GM19467 (cell line): ENCODE measurements around the gene SLC35D1.
"Not testable (repeated sequence)": the region's sequence is repeated elsewhere in the genome, so short reads cannot be mapped to it uniquely, and the experiment has no call there.

Experiments
- ATAC-seq: cut with Tn5 transposase; IDR thresholded peaks from one replicate; pipeline ENCODE4 v1.9.1; 2021; ENCODE audit warnings: mild to moderate bottlenecking, moderate library complexity; ENCODE audit not compliant: unreplicated experiment

The SLC35D1 gene

DNA sequence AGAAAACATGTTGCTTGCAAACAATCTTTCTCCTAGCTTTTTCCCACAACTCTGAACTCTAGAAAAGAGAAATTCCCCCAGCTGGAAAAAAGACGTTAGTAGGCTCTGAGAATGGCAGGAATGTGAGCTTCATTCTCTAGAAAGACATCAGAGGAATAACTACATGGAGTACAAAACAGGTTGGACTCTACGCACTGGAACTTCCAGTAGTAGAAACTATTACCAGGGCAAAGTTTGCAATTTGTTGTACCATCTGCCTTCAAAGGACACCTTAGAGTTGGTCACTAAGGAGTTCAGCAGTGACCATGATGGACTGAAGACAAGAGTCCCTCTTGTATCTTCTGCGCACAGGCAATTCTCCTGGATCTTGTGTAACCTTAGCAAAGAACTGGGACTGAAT lies 60.9 kb downstream of the SLC35D1 start:
- no peak for ATAC-seq

DNA sequence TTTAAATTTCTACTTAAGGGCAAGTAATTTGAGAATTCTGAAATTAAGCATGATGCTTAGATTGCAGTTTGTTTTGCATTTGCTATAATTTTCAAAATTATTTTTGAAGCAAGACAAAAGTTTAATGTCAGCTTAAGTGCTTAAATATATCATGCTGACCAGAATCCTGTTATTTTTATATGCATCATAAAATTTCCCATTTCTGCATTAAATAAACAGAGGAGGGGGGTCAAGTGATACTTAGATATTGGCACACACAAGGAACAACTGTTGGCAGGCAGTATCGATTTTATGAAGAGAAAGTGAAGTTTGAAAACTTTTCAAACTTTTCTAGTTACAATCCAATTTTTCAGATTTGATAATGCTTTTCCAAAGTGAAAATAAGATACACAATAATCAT lies 68.1 kb downstream of the SLC35D1 start:
- no peak for ATAC-seq

DNA sequence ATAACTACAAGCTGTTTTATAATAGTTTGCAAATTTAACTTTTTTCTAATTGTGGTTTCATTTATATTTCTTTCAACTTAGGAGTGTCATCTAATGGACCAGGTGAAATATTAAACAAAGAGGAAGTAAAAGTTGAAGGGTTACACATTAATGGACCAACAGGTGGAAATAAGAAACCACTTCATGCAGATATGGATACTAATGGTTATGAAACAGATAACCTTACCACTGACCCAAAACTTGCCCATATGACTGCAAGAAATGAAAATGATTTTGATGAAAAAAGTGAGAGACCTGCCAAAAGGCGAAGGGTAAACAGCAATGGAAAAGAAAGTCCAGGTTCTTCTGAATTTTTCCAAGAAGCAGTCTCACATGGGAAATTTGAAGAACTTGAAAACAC lies 69.5 kb downstream of the SLC35D1 start:
- ATAC-seq: peak; percentile 82

DNA sequence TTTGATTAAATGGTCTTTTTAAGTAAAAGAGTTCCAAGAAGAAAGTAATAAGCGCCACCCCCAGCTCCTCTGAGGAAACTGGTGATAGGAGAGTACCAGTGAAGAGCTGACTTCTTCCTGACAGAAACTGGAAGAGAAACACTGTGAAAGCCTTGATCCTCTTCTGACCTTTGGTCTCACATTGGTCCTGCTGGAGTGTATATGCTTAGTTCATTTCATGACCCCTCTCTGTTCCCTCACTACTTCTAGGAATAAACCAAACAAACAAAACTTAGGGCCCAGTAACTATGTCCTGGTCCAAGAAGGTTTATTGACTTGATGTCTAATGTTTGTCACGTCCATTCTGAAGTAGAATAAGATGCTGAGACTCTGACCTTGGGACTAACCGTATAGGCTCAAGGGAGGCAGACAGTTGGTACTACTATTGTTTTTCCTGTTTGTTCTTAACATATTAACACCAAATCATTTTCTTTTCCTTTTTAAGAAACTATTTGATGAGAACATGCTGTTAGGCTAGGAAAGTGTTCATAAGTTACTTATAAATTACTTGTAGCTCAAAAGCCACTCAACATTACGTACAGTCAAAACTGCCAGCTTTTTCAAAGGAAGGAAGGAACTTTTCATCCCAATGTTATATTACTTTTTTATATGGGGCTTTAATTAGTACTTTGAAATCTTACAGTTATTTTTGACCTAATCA lies 71.2 kb downstream of the SLC35D1 start:
- ATAC-seq: peak; percentile 59

DNA sequence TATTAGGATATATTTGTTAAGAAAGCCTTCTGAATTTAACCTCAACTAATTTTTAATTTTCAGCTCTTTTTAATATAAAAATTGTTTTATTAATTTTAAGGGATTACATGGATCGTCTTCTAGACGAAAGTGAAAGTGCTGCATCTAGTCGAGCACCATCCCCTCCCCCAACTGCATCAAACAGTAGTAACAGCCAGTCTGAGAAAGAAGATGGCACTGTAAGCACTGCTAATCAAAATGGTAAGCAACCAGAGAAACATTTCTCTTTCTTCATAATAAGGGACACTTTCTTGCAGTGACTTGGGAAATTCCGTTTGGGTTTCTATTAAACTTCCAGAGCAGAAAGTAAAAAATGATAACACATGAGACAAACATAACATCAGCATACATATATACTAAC lies 72.3 kb downstream of the SLC35D1 start:
- ATAC-seq: no peak

DNA sequence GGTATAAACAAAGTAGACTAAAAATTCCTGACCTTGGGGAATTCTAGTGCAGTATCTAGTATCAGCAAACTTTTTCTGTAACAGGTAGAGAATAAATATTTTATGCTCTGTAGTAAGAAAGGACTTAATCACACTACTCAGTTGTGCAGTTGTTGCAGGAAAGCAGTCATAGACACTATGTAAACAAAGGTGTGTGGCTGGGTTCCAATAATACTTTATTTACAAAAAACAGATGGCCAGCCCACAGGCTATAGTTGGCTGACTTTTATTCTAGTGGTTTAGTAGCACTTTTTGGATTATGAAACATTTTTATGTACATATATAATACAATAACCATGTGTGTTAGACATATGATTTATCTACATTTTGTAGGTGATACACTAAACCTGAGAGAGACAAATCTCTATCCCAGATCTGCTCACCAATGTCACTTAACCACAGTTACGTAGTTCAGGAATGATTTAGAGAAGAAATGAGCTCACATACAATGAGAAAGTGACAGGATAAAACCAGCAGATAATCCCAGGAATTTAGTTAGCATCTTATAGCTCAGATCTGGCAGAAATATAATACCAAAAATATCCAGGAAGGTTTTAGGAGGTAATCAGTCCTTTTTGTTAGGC lies 73.1 kb downstream of the SLC35D1 start:
- ATAC-seq: no peak

DNA sequence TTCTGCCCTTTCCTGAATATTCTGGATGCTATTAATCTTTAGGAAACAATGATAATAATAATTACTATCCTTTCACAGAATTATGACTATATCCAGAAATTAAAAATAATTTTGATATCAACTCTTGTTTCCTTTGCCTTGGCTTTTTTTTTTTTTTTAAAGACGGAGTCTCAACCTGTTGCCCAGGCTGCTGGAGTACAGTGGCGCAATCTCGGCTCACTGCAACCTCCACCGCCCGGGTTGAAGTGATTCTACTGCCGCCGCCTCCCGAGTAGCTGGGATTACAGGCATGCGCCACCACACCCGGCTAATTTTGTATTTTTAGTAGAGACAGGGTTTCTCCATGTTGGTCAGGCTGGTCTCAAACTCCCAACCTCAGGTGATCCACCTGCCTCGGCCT lies 74.3 kb downstream of the SLC35D1 start:
- ATAC-seq: not testable (repeated sequence)

DNA sequence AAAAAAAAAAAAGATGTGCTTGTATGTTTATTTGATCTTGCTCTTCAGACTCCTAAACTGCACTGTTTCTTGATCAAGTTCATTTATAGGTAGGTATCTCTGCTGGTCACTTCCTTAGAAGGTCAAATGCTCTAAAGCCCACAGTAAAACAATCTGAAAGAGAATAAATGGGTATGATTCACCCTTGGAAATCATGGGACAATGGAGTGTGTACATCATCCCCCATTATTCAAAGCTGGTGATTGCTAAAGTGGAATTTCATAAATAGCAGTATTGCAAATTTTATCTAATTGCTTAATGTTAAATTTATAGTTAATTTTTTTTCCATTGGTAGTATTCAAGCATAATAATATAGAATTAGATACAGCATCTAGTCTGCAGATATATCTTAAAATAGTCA lies 75.7 kb downstream of the SLC35D1 start:
- no peak for ATAC-seq

DNA sequence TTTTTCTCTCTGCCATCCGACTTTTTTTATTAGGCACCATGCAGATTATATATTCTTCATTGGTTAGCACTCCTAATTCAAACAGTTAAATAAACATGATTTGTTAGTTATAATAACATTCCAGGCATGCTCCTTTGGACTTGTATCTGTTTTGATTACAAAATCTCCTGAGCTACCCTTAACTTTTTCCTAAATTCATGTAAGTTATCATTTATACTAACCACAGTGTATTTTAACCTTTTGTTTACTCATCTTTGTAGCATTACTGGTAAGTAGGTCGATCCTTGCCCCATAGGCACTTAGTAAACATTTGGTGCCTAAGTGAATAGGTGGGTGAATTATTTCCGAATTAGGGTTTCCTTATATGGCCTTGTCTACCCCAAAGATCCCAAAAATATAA lies 85.4 kb downstream of the SLC35D1 start:
- ATAC-seq: no peak

DNA sequence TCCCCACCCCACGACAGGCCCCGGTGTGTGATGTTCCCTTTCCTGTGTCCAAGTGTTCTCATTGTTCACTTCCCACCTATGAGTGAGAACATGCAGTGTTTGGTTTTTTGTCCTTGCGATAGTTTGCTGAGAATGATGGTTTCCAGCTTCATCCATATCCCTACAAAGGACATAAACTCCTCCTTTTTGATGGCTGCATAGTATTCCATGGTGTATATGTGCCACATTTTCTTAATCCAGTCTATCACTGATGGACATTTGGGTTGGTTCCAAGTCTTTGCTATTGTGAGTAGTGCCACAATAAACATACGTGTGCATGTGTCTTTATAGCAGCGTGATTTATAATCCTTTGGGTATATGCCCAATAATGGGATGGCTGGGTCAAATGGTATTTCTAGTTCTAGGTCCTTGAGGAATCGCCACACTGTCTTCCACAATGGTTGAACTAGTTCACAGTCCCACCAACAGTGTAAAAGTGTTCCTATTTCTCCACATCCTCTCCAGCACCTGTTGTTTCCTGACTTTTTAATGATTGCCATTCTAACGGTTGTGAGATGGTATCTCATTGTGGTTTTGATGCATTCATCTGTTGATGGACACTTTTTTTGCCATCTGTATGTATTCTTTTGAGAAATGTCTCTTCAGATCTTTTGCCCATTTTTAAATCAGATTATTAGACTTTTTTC lies 87.6 kb downstream of the SLC35D1 start:
- ATAC-seq: not testable (repeated sequence)

DNA sequence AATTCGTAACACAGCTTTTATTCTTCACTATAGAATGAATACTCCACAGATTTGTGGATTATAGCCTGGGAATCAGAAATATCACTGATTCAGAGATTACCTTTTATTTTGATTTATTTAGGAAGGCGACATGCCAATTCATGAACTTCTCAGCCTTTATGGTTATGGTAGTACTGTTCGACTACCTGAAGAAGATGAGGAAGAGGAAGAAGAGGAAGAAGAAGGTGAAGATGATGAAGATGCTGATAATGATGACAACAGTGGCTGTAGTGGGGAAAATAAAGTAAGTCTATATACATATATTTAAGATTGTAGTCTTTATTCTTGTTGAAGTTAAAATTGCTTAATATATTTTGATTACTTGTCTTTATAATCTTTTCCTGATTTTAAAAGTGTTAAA lies 96.0 kb downstream of the SLC35D1 start:
- ATAC-seq: no peak

DNA sequence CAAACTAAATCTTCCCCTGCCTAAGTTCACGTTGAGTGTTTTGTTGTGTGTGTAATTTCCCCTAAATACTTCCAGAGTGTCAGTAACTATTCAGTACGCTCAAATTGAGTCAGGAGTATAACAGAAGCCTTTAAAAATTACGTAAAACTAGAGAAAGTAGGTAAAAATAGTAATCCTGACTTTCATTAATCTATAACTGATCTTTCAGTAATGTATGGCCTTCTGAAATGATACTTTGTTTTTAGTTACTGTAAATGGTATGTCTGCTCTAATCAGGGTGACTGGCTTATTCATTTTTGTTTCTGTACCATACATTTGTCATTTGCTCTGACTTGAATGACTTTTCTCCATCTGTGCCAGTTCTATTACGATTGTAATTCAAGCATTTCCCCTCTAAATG lies 99.7 kb downstream of the SLC35D1 start:
- peak; percentile 82 for ATAC-seq

DNA sequence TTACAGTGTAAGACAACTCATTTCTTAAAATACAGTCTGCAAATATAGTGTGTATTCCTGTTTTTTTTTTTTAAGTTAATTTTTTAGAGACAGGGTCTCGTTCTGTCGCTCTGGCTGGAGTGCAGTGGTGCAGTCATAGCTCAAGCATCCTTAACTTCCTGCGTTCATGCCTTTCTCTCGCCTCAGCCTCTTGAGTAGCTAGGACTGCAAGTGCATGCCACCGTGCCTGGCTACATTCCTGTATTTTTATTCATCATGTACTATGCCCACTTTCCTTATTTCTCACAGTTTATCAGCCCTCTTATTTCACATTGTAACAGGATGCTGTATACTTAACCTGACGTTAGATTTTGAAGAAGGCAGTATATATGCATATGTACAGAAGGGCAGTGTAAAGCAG lies 102.4 kb downstream of the SLC35D1 start:
- ATAC-seq: no peak
